22Rv1 (cell line): ENCODE results near the gene AHSA1.

Experiments used
- H3K27ac ChIP-seq: fragments of 450-650 bp; 2 replicates; pipeline ENCODE4 v1.5.1; 2017
- CTCF ChIP-seq: fragments of 450-650 bp; IDR thresholded peaks from 2 replicates; pipeline ENCODE4 v1.5.1; 2017; ENCODE audit warnings: mild to moderate bottlenecking
- ZFX ChIP-seq: fragments of 450-650 bp; IDR thresholded peaks from 2 replicates; pipeline ENCODE4 v1.6.1; 2017; ENCODE audit warnings: antibody characterized with exemption, borderline replicate concordance

Gene AHSA1

GRCh38 chr14:77459072-77459723, 1.3 kb downstream of the AHSA1 start:
- TF ChIP-seq ZFX (no peak), CTCF (peak; percentile 79)
- peak overlapping the region; percentile 84 for H3K27ac ChIP-seq

GRCh38 chr14:77467801-77468200, 9.9 kb downstream of the AHSA1 start:
- H3K27ac ChIP-seq = no peak overlapping the region
- TF ChIP-seq CTCF (no peak), ZFX (no peak)

- H3K27ac ChIP-seq = no peak overlapping the region
- TF ChIP-seq CTCF = no peak
- no peak for TF ChIP-seq ZFX
Measured at GRCh38 chr14:77469067-77469505, 11.2 kb downstream of the AHSA1 start.

- TF ChIP-seq CTCF = no peak
- TF ChIP-seq ZFX = no peak
- H3K27ac ChIP-seq = no peak overlapping the region
Measured at GRCh38 chr14:77469539-77469938, 11.6 kb downstream of the AHSA1 start.

- H3K27ac ChIP-seq = no peak overlapping the region
- TF ChIP-seq CTCF = no peak
- TF ChIP-seq ZFX = no peak
Measured at GRCh38 chr14:77470224-77470870, 12.5 kb downstream of the AHSA1 start.

- TF ChIP-seq ZFX = no peak
- TF ChIP-seq CTCF = no peak
- H3K27ac ChIP-seq = no peak overlapping the region
Measured at GRCh38 chr14:77473921-77474320, 16.0 kb downstream of the AHSA1 start.

GRCh38 chr14:77474479-77475177, 16.7 kb downstream of the AHSA1 start:
- TF ChIP-seq CTCF (no peak), ZFX (no peak)
- no peak overlapping the region for H3K27ac ChIP-seq
